GM19025 (cell line): ENCODE data around the gene SPTB.
A peak's percentile ranks its signal among the peaks of the same experiment; 100 is the strongest.
"Not testable (repeated sequence)": the region's sequence is repeated elsewhere in the genome, so short reads cannot be mapped to it uniquely, and the experiment has no call there.

ENCODE experiments used
- ATAC-seq: cut with Tn5 transposase; IDR thresholded peaks from one replicate; pipeline ENCODE4 v1.9.1; 2021; ENCODE audit warnings: mild to moderate bottlenecking, low read depth, moderate library complexity; ENCODE audit not compliant: unreplicated experiment

The SPTB gene

DNA sequence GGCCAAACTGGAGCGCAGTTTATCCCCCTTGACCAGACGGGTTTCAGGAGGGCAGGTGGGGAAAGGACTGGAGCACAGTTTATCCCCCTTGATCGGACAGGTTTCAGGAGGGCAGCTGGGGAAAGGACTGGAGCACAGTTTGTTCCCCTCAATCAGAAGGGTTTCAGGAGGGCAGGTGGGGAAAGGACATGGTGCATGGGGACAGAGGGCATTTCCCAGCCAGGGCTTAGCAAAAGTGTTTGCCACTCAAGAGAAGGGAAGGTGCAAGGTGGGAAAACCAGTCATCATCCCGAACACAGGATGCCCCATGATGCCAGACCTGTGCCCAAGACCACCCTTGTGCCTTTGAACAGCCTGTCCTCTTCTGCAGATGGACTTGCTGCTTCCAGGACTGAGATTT, 54.7 kb downstream of the SPTB start:
- ATAC-seq: no peak

- ATAC-seq: no peak
These were observed 55.2 kb downstream of the SPTB start for GRCh38 chr14:64824471-64824870.

DNA sequence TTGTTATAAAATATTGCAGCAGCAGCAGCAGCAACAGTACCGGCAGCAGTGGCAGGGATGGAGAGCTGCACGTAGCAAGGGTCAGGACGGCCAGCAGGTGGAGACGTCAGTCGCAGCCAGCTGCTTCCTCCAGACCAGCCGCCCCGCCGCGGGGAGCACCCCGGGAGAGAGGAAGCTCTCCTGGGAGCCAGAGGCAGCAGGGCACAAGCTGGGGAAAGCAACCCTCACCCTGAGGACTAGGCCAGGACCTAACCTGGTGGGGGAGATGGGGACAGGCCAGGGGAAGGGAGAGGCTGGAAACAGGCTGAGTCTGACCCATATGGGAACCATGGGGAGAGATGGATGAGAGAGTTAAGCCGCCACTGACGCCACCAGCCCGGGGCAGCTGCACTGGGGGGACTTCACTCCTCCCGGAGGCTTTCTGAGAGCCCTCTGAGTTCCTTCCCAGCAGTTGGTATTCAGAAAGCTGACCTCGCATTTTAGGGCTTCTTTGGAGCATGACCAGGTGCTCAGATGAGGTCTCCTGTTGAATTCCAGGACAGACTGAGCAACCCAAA, 56.3 kb downstream of the SPTB start:
- peak; percentile 79 for ATAC-seq

GRCh38 chr14:64821651-64822050, 58.1 kb downstream of the SPTB start:
- no peak for ATAC-seq

DNA sequence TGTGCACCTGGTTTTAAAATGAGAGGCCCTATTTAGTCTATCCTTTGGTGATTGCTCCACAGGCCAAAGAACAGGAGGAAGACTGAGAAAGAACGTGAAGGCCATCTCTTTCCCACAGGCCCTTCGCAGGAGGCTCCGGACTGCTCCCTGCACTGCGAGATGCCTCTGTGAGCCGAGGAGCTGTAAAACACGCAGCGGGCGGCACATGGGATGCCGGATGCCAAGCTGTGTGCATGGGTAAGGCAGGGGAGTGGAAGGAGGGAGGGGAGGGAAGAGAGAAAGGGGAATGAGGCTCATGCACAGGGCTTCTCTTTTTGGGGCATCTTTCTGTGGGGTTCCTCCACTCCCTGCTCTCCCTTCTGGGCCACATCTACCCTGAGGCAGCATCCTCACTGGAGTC, 61.6 kb downstream of the SPTB start:
- no peak for ATAC-seq

DNA sequence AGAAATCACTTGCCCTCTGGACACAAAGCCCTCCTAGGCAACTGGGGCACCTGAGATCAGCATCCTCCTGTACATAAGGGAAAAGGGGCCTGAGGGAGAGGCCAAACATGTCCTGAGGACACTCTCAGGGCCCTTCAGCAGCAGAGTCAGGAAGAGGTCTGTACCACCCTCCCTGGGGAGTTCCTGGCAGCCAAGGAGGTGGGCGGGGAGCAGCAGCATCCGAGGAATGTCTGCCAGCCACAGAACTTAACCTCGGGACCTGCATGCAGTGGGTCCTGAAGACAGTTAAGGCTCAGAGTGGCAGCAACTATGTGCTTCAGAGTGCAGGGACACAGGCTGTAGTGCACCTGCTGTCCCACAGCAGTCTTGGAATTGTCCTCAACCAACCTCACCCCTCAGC, 62.1 kb downstream of the SPTB start:
- ATAC-seq: no peak

GRCh38 chr14:64816221-64816783, 63.4 kb downstream of the SPTB start:
- no peak for ATAC-seq

DNA sequence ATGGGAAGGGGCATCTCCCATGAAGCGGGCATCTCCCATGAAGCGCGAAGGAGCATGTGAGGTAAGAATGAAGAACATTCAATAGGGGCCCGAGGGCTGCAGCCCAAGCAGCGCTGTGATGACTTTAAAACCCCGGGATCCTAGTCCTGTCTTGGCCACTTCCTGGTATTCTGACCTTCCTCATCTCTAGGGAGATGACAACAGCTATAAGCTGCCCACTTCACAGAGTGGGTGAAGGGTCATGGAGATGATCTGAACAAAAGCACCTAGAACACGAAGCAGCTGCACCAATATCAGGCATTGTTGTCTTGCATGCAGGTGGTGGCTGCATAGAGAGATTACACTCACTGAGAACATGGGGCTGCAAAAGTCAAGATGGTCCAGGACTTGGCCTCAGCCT, 64.5 kb downstream of the SPTB start:
- no peak for ATAC-seq

DNA sequence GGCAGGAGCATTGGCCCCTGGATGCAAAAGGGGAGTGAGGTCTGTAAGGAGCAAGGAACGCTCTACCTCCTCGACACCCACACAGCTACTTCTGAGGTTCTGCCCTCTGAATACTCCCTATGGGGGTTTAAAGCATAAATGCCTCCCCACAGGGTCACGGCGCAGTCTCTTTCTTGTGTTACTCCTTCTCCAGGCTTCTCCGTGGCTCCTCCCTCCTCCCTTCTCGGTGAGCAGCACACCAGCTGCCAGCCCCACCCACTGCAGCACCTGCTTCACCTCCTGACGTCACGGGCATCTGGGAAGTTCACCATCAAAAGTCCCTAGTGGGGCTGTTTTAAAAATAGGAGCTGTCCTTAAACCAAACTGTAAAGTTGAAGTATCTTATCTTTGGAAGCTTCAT, 67.3 kb downstream of the SPTB start:
- ATAC-seq: no peak

- no peak for ATAC-seq
These were observed 68.0 kb downstream of the SPTB start for GRCh38 chr14:64811676-64812075.

DNA sequence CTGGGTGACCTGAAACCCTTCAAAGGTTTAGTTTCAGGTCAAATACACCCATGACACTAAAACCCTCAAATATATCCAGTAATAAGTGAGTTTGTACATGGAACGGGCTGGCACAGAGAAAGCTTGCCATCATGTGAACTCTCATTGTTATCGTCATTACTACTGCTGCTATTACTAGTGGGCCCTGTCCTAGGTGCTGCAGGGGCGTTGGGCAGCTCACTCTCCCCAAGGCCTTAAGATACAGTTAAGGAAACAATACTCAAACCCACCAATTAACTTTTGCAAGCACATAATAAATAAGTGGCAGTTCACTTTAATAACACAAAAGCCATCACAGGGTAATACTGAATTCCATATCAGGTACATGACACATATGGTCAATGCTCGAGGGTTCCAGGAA, 71.3 kb downstream of the SPTB start:
- no peak for ATAC-seq

GRCh38 chr14:64807551-64807950, 72.2 kb downstream of the SPTB start:
- no peak for ATAC-seq

- no peak for ATAC-seq
These were observed 72.7 kb downstream of the SPTB start for GRCh38 chr14:64806862-64807495.

- no peak for ATAC-seq
These were observed 73.4 kb downstream of the SPTB start for GRCh38 chr14:64806202-64806861.

- not testable (repeated sequence) for ATAC-seq
These were observed 74.1 kb downstream of the SPTB start for GRCh38 chr14:64805646-64806045.

DNA sequence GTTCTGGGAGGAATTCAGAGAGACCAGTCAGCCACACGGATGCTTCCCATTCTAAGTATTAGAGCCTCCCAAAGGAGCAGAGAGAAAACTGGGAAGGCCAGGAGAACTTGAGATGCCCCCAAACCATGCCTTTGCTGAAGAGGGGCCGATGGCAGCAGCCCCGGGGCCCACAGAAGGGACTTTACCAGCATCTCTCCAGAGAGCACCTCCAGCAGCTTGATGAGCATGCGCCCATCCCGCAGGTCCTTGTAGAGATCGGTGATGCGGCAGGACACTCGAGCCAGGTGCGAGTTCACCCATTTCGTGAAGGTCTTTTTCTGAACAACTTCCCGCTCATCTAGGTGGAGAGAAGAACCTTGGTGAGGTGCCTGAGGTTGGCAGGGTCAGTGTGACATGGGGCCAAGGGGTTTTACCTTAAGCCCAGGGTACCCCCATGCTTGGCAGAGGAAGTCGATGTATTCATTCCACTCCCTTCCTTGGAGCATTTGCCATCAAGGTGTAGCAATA, 74.9 kb downstream of the SPTB start:
- no peak for ATAC-seq

DNA sequence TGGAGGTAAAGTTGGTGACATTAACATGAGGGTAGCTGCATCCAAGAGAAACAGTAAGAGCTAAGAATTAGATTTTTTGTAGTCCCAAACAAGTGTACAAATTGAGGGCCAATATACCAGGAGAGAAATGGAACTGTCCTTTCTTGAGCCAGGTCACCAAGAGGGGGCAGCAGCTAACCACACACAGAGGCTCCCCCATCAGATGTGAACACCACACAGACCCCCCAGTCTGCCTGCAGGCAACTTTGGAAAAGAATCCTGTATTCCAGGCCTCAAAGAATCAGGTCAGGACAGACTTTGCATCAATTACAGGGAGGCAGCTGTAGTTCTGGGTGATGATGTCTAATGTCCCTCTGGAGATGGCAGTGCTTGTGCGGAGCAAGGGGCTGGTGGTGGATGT, 77.9 kb downstream of the SPTB start:
- ATAC-seq: no peak

GRCh38 chr14:64801046-64801445, 78.7 kb downstream of the SPTB start:
- ATAC-seq: no peak

- ATAC-seq: no peak
These were observed 79.7 kb downstream of the SPTB start for GRCh38 chr14:64800000-64800399.

DNA sequence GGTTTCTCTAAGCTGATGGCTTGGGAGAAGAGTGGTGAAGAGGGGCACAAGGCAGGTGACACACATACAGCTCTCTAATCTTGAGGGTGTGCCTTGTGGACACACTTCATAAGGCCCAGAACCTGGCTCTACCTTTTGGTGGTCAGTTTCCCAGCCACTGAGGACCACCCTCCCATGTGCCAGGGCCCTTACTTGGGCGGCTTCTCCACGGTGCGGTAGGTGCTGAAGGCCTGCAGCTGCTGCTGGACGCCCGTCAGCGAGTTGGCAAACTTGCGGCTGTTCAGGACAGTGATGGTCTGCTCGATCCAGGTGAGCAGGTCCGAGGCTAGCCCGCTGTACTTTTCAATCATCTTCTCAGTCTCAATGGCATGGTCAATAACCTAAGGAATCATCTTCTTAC, 80.2 kb downstream of the SPTB start:
- no peak for ATAC-seq

GRCh38 chr14:64796369-64796768, 83.3 kb downstream of the SPTB start:
- ATAC-seq: no peak

- ATAC-seq: no peak
These were observed 83.8 kb downstream of the SPTB start for GRCh38 chr14:64795921-64796320.
